HG02763 (cell line): Measurements from ENCODE around the gene EEIG1.
A peak's percentile ranks its signal among the peaks of the same experiment; 100 is the strongest.
"Not testable (repeated sequence)": the region's sequence is repeated elsewhere in the genome, so short reads cannot be mapped to it uniquely, and the experiment has no call there.

Experiments
- ATAC-seq: cut with Tn5 transposase; IDR thresholded peaks from one replicate; pipeline ENCODE4 v1.9.1; 2021; ENCODE audit warnings: mild to moderate bottlenecking, moderate library complexity; ENCODE audit not compliant: unreplicated experiment

Gene EEIG1

DNA sequence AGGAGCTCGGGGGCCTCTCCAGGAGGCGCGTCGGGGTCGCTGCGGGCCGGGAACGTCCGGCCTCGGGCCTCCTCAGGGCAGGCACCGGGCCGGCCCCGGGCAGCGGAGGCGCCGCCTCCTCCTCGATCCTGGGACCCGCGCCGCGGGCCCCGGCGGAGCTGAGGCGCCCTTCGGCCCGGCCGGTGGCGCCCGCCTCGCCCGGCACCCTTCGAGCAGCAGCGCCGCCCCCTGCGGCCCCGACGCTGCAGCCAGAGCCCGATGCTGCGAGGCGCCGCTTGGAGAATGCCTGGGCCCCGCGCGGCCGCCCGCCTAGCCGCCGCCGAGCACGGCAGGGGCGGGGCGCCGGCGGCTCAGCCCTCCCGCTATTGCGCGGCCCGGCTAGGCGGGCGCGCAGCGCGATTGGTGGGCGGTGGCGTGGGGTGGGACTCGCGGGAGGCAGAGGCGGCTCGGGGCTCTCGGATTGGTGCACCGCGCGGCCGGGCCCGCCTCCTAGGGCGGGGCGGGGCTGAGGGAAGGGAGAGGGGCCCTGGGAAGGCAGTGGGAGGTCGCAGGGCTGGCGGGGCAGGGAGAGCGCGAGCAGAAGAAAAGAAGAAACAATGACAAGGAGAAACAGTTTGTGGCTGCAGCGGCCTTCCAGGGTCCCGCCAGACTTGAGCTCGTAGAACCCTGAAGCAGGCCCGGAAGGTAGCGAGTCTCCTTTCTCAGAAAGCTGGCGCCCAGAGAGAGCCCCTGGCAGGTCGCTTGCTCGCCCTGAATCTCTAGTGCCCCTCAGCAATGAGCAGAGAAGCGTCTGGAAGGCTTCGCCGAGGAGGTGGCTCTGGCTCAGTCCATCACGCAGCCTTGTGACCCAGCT, at the start of gene EEIG1:
Gene EEIG1, minus strand, starts transcription at position 284 of the 853 bp plus-strand sequence. CDS start 852 bp downstream, outside the sequence.
- peak; percentile 74 for ATAC-seq

DNA sequence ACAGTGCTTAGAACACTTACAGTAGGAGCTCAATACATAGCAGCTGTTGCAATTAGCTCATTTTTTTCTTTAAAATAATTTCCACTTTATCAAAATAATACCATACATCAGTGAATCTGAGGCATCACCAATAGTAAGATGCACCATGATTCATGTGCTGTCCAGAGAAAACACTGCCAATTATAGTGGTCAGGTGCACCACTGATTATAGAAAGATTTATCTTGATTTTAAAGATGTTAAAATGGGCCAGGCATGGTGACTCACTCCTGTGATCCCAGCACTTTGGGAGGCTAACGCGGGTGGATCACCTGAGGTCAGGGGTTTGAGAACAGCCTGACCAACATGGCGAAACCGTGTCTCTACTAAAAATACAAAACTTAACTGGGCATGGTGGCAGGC, 46.9 kb upstream of the EEIG1 start:
- ATAC-seq, result no peak

DNA sequence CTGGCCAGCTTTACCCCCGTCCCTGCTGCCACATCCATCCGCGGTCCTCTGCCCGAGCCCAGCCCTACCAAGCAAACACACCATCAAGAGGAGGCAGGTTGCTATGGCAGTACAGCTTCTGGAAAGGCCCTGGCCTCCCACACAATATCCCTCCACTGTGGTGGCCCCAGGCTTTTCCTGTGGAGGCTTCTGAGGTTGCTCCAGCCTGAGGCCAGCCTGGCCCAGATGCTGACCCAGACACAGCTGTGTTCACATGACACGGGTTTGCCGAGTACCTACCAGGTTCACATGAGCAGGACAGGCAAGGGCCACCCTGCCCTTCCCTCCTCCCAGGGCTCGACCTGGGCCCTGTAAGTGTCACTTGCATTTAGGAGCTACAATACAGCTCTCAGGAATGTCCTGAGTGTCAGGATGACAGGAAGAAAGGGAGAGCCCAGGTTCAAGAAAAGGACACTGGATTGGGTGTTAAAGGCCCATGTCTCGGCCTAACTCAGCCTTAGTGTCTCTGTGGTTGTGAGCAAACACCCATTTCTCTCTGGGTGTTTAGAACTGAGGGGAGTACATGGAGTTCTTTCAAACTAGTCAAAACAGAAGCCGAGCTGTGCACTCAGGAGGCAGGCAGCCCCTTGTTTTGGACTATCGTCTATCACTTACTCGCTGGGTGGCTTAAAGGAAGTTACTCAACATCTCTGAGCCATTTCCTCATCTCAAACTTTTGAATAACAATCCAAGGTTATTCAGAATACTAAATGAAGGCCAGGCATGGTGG, 46.2 kb upstream of the EEIG1 start:
- ATAC-seq, result no peak

DNA sequence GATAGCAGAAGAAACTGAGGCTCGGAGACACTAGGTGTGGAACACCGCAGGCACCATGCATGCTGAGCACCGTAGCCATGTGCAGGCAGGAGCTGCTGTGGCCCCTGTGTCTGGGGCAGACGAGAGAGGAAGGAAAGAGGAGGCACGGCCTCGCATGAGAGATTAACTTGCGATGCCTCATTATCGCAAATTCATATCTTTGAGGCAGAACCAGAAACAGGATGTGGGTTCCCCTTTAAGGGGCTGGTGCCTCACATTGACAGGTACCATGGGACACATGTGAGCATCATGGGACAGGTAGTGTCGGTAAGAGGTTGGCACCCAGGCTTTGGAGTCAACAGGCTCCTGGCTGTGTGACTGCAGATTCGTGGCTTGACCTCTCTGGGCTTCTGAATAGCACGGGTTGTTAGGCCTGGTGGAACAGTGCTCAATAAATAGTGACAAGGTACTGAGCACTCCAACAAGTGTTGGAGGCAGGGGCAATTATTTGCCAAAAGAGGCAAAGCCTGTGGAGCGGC, 45.5 kb upstream of the EEIG1 start:
- ATAC-seq, result no peak

- ATAC-seq, result no peak
Measured at GRCh38 chr9:128025736-128026135, 44.9 kb upstream of the EEIG1 start.

DNA sequence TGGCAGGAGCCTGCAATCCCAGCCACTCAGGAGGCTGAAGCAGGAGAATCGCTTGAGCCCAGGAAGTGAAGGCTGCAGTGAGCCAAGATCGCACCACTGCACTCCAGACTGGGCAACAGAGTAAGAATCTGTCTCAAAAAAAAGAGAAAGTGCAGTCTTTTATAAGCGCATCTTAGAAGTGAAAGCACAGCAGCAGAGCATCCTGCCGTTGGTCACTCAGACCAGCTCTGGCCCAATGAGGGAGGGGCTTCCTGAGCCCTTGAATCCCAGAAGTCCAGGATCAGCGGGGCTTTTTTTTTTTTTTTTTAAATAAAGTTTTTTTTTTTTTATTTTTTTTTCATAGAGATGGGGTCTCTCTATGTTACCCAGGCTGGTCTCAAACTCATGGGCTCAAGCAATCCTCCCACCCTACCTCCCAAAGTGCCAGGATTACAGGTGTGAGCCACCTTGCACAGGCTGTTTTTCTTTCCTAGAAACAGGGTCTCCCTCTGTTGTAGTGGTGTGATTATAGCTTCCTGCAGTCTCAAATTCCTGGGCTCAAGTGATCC, 44.0 kb upstream of the EEIG1 start:
- ATAC-seq, result no peak

DNA sequence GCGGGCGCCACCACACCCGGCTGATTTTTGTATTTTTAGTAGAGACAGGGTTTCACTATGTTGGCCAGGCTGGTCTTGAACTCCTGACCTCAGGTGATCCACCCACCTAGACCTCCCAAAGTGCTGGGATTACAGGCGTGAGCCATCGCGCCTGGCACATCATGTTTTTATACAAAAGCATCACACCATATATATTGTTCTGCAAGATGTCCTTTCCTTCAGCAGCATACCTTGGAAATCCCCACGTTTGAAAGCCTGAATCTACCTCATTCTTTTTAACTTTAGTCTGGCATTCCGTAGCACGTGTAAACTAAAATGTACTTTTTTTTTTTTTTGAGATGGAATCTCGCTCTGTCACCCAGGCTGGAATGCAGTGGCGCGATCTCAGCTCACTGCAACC, 42.9 kb upstream of the EEIG1 start:
- ATAC-seq, result not testable (repeated sequence)

DNA sequence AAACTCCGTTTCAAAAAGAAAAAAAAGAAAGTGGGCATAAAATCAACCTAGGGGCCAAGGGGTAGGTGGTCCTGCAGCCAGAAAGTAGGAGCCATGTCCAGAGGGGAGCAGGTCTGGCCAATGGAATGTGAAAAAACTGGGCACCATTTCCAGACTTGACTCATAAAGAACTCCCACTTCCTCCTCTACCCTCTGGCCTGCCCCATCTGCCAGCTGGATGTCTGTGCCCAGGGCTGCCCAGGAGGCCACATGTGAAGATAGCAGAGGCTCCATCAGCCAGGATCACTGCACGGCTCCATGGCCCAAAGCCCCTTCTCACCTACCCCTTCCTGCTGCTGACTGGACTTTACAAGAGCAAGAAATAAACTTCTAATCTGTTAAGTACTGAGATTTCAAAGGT, 42.1 kb upstream of the EEIG1 start:
- ATAC-seq, result no peak

GRCh38 chr9:128021098-128021497, 40.3 kb upstream of the EEIG1 start:
- ATAC-seq, result no peak

DNA sequence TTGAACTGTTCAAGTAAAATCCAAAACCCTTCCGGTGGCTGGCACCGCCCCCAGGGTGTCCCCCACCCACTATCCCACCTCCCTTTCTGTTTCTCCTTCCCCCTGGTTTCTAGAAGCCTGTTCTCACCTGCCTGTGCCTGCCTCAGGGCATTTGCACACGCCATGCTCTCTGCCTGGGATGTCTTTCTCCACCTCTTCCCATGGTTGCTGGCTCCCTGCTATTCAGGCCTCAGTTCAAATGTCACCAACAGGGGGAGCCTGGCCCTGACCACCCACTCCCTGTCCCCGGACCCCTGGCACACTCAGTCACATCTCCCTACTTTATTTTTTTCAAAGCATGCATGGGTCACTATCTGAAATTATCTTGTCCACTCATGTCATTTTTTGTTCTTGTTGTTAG, 39.9 kb upstream of the EEIG1 start:
- ATAC-seq, result no peak

DNA sequence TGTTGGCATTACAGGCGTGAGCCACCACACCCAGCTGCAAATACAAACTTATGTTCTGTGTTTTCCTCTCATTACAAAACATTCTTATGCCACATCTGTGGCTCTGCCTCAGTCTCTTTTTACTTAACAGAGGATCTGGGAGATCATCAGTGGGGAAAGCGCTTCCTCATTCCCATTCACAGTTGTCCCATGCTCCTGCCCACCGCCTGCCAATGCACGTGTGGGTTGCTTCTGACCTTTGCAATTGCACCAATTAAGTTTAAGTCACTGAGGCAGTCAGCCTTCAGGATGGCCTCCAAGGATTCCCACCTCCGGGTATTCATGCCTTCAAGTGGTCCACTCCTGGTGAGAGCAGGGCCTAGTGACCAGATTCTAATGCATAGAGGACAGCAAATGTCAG, 34.9 kb upstream of the EEIG1 start:
- no peak for ATAC-seq

- no peak for ATAC-seq
Measured at GRCh38 chr9:128011071-128011817, 30.5 kb upstream of the EEIG1 start.

- ATAC-seq, result no peak
Measured at GRCh38 chr9:128009639-128010038, 28.9 kb upstream of the EEIG1 start.

DNA sequence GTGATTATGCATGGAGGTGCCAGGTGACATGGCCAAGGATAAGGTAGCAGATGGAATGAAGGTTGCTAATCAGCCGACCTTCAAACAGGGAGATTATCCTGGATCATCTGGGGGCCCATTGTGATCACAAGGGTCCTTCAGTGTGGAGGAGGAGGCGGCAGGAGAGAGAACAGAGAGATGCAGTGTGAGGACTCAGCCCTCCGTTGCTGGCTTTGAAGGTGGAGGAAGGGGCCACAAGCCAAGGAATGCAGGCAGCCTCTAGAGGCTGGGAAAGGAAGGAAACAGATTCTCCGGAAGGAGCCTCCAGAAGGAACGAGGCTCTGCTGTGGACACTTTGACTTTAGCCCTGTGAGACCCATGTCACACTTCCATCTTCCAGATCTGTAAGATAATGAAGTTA, 27.4 kb upstream of the EEIG1 start:
- no peak for ATAC-seq

DNA sequence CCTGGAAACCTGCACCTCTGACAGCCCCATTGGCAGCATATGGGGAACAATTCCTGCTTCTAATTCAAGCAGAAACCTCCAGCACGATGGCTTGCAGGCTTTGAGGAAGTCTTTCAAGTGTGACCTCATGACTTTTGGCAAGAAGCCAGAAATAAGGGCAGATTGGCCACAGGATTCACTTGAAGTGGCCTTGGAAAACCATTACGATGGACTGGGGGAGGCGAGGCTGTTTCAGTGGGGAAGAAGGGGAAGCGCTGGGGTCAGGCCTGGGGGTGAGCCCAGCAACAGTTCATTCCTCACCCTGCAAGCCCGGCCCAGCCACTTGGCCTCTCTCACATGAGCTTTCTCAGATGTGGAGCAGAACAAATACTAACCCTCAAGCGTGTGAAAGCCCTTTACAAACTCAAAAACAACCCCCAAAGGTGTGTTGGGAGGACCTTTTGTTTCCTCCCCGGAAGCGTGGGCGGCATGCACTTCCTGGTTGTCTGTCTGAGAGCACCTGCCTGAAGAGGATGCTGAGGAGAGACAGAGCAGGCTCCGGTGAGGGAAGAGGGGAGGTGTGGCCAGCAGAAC, 26.9 kb upstream of the EEIG1 start:
- ATAC-seq, result peak; percentile 41

DNA sequence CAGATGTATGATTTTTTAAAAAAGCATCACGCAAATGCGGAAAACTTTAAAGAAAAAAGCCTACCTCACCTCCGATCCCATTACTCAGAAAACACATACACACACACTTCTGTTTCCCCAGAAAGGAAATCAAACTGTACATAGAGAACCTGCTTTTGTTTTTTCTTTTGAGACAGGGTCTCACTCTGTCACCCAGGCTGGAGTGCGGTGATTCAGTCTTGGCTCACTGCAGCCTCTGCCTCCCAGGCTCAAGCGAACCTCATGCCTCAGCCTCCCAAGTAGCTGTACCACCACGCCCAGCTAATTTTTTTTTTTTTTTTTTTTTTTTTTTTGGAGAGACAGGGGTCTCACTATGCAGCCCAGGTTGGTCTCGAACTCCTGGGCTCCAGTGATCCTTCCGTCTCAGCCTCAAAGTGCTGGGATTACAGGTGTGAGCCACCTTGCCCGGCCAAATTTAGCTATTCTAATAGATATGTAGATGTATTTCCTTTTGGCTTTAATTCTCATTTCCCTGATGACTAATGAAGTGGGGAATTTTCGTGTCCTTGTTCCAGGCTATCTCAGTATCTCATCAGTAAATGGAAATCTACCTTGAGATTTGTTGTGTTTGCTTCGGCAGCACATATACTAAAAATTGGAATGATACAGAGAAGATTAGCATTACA, 25.7 kb upstream of the EEIG1 start:
- ATAC-seq, result no peak

- no peak for ATAC-seq
Measured at GRCh38 chr9:128005923-128006322, 25.1 kb upstream of the EEIG1 start.

GRCh38 chr9:128003966-128004604, 23.3 kb upstream of the EEIG1 start:
- no peak for ATAC-seq

- ATAC-seq, result no peak
Measured at GRCh38 chr9:128002959-128003358, 22.2 kb upstream of the EEIG1 start.
